H7 (cell line): Measurements from ENCODE around the gene ZNF184. TPM values are rescaled to one million over a fixed set of nuclear protein-coding genes. Genes with fewer than 3 reads are reported as not detected.

Experiments
- DNase-seq: peaks from one replicate; pipeline ENCODE4 v3.0.0; 2012
- H3K27me3 ChIP-seq: 2 replicates; pipeline ENCODE4 v1.6.0; 2011; ENCODE audit warnings: mild to moderate bottlenecking, low read length; ENCODE audit not compliant: control insufficient read depth, insufficient read depth
- H3K36me3 ChIP-seq: replicated peaks from 2 replicates; pipeline ENCODE4 v1.5.1; 2011; ENCODE audit warnings: low read length; ENCODE audit not compliant: control insufficient read depth, insufficient read depth
- H3K4me3 ChIP-seq: 2 replicates; pipeline ENCODE4 v1.5.1; 2011; ENCODE audit warnings: low read depth, mild to moderate bottlenecking, control low read depth, low read length, moderate library complexity; ENCODE audit not compliant: insufficient read depth
- total RNA-seq: library from RNA; depleted of rRNA; stranded (reverse); fragments of >200 nt; shearing (Covaris generic); gene quantifications from 2 replicates; pipeline ENCODE4 v1.2.3, GENCODE V29; 2014

ZNF184 gene
- total RNA-seq, 1 experiment from 2014 or later = 5.8 TPM

DNA sequence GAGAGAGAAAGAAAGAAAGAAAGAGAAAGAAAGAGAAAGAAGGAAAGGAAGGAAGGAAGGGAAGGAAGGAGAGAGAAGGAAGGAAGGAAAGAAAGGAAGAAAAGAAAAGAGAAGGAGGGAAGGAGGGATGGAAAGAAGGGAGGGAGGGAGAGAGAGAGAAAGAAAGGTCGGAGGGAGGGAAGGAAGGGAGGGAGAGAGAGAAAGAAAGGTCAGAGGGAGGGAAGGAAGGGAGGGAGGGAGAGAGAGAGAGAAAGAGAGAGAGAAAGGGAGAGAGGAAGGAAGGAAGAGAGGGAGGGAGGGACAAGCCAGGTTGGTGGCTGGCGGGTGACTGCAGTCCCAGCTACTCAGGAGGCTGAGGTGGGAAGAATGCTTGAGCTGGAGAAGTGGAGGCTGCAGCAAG, 27.3 kb upstream of the ZNF184 start:
- H3K27me3 ChIP-seq = no peaks in the 10 kb centered on the region; the same call in 1 of the 2 replicates
- no peaks in the 10 kb centered on the region for H3K36me3 ChIP-seq
- H3K4me3 ChIP-seq = peak overlapping the region; percentile 25; the same call in 1 of the 2 replicates
- DNase-seq = no peak

DNA sequence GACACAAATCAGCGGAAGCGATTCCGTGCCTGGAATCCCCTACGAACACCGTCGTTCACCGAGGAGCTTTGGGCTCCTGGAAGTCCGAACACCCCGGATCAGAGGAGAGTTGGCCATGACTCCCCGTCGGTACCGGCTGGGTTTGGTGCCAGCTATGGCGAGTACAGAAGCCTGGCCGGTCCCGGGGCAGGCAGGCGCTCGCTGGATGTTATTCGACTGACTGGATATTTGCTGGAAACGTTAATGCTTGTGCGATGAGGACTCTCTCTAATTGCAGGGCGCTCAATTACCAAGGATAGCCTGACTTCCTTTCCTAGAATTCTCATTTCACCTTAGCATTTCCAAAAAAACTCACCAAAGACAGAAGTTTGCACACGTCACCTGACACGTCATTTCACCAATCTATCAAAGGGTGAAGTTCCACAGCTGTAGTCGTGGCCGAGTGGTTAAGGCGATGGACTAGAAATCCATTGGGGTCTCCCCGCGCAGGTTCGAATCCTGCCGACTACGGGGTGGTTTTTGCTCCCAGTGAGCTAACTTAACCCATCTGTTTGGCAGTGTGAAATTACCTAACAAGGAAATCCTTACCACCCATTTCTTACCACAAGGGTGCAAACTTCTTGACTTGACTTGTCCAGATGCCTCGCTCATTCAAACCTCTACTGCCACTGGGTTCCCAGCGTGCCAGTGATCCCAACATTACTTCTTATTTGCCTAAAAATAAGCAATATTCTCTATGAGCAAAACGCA, 22.7 kb upstream of the ZNF184 start:
- Histone ChIP-seq H3K4me3 (peak overlapping the region; percentile 71), H3K27me3 (peaks cover 6% of the 10 kb centered on the region), H3K36me3 (no peaks in the 10 kb centered on the region)
- peak; percentile 64 for DNase-seq

DNA sequence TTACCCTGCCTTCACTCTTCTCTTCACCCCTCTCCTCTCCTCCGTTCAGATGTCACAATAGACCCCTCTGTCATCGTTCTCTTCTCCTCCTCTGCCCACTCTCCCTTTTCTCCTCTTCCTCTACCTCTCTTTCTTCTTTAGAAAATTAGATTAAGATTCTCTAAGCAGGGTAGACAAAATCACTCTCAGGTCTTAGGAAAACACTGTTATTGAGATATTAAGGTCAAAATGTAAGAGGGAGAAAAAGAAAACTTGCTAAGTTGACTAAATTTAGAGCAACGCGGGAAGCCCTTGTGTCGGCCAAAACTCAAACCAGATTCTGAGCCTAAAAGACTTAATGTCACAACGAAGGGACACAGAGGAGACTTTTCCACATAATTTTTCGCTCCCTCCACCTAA, 22.1 kb upstream of the ZNF184 start:
- Histone ChIP-seq H3K4me3 (peak overlapping the region; percentile 71), H3K27me3 (peaks cover 6% of the 10 kb centered on the region), H3K36me3 (no peaks in the 10 kb centered on the region)
- DNase-seq = no peak

DNA sequence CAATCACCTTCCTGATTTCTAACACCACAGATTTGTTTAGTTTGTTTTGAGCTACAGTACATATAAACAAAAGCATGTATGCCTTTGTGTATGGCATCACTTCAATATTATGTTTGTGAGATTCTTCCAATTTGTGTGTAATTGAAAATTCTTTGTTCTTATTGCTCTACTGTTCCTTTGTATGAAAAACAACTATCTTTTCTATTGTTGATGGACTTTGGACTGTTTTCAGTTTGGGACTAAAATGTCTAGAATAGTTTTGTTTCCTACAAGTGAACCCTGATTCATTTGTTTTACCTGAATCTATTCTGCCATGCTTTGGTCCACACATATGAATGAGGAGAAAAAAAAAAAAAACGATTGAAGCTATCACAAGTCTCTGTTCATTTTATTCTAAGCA, 21.2 kb upstream of the ZNF184 start:
- no peaks in the 10 kb centered on the region for H3K36me3 ChIP-seq
- H3K4me3 ChIP-seq = no peak overlapping the region
- peaks cover 6% of the 10 kb centered on the region for H3K27me3 ChIP-seq
- no peak for DNase-seq

DNA sequence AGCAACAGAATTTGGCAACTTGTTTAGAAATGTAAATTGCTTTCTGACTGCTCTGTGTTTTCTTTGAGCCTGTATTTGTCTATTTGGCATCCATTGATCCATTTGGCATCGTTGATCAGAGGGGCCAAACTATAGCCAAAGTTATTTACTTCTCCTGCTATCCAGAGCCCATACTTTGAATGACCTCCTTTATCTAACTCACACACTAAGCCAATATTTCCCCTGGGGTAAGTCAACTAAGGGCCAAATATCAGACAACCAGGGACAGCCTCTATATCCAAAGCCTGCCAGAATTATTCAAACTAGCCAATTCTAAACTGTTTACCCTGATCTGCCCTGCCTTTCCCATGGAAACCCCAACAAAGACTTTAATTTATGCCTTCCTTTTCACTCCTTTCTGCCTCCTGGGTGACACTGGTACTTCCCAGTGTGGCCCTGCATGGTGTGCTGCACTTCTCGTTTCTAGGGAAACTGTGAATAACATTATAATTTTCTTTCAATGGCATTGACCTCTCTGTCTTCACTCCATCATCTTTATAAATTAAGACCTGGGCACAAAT, 19.8 kb upstream of the ZNF184 start:
- Histone ChIP-seq H3K36me3 (no peaks in the 10 kb centered on the region), H3K27me3 (peaks cover 6% of the 10 kb centered on the region), H3K4me3 (no peak overlapping the region)
- no peak for DNase-seq

DNA sequence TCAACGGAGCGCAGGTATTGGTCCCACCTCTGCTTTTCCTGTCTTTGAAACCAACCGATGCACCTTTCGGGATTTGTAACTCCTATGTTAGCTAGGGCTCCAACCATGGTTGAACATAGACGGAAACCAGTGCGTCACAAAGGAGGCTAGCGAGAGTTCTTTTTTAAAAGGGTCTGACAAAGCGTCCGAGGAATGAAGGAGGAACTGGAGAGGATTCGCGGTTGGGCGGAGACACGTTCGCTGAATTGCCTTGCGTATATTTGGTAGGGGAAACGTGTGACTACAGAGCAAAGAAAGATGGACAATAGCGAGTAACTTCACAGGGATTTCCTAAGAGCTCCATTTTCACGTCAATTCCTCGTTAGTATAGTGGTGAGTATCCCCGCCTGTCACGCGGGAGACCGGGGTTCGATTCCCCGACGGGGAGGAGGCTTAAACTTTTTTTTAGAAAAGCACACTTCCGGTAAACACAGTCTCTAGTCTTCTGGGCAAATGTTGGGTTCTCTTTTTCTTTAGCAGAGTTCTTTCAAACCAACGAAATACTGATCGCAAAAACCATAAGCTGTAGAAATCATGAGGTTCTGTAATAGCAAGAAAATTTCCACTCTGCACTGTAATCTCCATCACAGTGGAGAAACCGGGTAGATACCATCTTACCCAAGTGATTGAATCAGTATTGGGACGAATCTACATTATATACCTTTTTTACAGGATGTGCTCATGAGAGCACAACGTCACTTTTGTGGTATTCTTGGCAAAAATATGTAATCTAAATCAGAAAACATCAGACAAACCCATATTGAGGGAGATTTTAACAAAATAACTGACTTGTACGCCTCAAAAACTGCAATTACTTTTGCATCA, 6.6 kb upstream of the ZNF184 start:
- H3K27me3 ChIP-seq = peaks cover 11% of the 10 kb centered on the region
- H3K36me3 ChIP-seq = no peaks in the 10 kb centered on the region
- peak; percentile 56 for DNase-seq
- peak overlapping the region; percentile 92 for H3K4me3 ChIP-seq

DNA sequence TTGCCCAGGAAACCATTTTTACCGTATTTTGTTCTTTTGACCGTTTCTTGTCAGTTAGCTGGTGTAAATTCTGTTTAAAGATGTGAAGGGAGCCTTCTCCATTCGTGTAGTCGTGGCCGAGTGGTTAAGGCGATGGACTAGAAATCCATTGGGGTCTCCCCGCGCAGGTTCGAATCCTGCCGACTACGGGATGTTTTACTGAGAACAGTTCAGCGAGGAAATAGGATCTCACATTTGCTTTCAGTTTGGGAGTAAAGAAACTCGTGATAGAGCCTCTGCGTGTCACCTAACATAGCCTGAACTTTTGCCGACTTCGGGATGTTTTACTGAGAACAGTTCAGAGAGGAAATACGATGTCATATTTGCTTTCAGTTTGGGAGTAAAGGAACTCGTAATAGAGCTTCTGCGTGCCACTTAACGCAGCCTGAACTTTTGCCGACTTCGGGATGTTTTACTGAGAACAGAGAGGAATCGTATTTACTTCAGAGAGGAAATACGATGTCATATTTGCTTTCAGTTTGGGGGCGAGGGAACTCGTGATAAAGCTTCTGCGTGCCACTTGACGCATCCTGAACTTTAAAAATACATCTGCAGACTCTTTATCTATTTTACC, 5.9 kb upstream of the ZNF184 start:
- Histone ChIP-seq H3K27me3 (peaks cover 11% of the 10 kb centered on the region), H3K4me3 (peak overlapping the region; percentile 92), H3K36me3 (no peaks in the 10 kb centered on the region)
- DNase-seq = peak; percentile 44

DNA sequence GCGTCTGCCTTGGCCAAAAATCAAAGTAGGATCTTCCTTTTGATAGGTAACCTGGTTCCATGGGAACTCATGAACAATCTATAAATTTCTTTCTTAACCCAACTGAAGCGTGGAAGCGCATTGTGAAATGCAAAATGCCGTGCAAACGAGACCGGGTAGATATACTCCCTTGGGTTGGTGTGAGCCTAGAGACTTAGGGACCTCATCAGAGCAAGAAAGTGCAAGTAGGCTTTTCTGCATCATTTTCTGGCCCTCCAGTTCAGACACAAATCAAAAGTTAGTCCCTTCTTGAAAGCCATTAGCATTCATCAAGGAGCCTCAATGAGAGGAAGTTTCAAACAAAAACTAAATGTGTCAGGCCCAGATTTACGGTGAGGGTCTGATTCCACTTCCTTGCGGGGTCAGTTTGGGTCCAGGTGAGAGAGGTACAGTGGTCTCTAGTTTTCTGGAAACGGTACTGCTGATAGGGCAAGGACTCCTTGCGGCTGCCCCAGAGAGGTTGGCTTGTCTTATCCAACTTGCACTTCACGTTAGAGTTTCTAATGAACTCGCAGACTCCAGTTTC, 5.3 kb upstream of the ZNF184 start:
- peak; percentile 30 for DNase-seq

DNA sequence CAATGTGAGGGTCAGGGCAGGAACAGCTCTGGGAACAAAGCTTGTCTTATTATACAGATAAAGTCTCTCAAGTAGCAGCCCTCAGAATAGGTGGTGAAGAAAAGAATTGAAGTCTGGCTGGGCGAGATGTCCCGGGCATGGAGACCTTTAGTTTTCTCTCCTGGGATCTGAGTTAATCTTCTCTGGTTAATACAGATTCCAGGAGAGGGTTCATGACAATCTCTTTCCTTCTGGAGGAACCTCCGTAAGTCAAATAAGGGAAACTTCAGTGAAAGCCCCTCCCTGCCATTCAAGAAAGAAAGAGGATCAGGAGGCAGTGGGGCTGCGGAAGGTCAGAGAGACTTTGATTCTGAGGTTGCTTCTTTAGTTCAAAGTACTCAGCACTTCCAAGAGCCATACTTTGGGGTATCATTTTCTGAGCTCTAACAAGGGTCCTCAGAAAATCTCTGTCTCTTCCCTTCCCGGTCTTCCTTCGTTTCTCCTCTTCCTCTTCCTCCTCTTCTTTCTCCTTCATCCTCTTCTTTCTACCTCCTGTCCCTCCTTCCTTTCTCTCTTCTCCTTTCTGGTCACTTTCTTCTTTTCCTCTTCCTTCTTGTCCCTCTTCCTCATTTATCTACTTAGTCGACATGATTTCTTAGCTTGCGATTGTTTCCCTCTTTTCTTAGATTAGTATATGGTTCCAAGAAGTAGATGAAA, 4.6 kb upstream of the ZNF184 start:
- Histone ChIP-seq H3K4me3 (peak overlapping the region; percentile 92), H3K36me3 (no peaks in the 10 kb centered on the region), H3K27me3 (peaks cover 11% of the 10 kb centered on the region)
- peak; percentile 26 for DNase-seq

More for the DNA sequence above, 5.3 kb upstream of the ZNF184 start:
- Histone ChIP-seq H3K27me3 (peaks cover 11% of the 10 kb centered on the region), H3K4me3 (peak overlapping the region; percentile 92), H3K36me3 (no peaks in the 10 kb centered on the region)

DNA sequence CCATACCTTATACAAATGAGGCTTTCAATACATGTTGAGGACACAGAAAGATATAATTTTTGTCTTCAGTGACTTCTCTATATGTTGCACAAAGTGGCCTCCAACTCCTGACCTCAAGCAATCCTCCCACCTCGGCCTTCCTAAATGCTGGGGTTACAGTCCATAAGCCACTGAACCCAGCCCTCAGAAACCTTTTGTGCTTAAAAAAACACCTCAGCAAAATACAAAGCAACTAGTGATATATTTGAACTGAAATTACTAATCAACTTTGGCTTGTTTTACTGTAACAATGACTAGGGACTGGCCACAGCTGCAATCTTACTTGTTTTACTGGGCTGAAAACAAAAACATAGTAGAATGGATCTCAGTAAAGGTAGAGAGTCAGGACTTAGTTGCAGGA, 3.2 kb upstream of the ZNF184 start:
- no peak for DNase-seq
- Histone ChIP-seq H3K36me3 (no peaks in the 10 kb centered on the region), H3K27me3 (peaks cover 11% of the 10 kb centered on the region), H3K4me3 (no peak overlapping the region)

DNA sequence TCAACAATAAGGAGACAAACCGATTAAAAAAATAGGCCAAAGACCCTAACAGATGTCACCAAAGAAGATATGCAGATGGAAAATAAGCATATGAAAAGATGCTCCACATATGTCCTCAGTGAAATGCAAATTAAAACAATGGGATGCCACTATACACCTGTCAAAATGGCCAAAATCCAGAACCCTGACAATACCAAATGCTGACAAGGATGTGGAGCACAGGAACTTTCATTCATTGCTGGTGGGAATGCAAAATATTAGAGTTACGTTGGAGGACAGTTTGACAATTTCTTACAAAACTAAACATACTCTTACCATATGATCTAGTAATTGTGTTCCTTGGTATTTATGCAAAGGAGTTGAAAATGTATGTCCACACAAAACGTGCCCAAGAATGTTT, 1.8 kb upstream of the ZNF184 start:
- H3K27me3 ChIP-seq = peaks cover 11% of the 10 kb centered on the region
- no peak for DNase-seq
- H3K4me3 ChIP-seq = no peak overlapping the region
- no peaks in the 10 kb centered on the region for H3K36me3 ChIP-seq

DNA sequence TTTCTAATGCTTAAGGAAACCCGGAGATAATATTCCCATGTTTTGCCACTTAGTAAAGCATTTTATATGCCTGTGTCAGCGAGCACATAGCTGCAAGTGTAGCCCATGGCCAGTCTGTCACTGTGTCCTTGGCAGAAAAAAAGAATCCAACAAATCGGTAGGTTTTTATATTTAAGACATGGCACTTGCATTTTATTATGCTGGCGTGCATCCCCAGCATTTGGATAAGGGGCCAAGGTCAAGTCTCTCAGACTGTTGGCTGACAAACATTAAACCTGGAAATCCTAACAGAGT, 1.2 kb upstream of the ZNF184 start:
- no peak overlapping the region; the same call in 1 of the 2 replicates for H3K4me3 ChIP-seq
- DNase-seq = peak; percentile 8
- H3K27me3 ChIP-seq = peaks cover 11% of the 10 kb centered on the region
- H3K36me3 ChIP-seq = no peaks in the 10 kb centered on the region

DNA sequence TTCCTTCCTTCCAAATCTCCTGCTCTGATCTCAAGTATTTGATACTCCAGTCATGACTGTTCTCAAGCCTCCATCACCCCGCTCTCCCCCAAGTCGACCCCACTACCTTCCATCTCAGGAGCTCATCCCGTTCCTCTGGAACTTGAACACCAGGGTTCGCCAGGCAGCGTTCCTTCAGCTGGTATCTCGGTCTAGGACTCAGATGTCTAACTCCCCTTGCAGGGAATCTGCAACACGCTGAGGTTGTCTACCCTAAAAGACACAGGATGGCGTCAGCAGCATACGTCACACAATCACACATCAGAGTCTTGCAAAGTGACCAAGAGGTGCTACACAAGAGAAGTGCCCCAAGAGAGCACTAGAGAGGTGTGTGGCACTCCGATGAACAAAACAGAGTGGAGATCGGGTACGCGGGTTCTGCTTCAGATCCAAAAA, 706 bp downstream of the ZNF184 start:
- peak overlapping the region; percentile 74 for H3K4me3 ChIP-seq

More for the DNA sequence above, 706 bp downstream of the ZNF184 start:
- DNase-seq = peak; percentile 35
- peaks cover under 1% of the 10 kb centered on the region for H3K27me3 ChIP-seq
- H3K36me3 ChIP-seq = no peaks in the 10 kb centered on the region; the same call in 1 of the 2 replicates
